Measurements from ENCODE around the gene VSTM1.
"Not testable (repeated sequence)": the region's sequence is repeated elsewhere in the genome, so short reads cannot be mapped to it uniquely, and the experiment has no call there.

Gene VSTM1

GRCh38 chr19:54069470-54069869 is 5.8 kb upstream of the VSTM1 start:
- no peak for DNase-seq

DNA sequence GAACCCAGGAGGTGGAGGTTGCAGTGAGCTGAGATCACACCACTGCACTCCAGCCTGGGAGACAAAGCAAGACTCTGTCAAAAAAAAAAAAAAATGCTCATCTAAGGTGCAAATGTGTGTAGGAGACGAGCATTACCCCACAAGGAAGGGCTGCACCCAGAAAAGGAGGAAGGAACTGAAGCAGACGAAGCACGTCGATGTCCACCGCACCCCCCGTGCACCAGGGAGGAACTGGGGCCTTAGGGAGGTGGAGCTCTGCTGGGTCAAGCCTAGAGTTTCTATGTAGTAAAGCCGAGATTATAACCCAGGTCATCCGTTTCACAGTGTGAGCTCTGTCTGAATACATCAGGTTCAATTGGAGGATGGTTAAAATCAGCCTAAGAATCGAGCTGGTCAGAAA is 1.1 kb downstream of the VSTM1 start:
- DNase-seq = no peak

DNA sequence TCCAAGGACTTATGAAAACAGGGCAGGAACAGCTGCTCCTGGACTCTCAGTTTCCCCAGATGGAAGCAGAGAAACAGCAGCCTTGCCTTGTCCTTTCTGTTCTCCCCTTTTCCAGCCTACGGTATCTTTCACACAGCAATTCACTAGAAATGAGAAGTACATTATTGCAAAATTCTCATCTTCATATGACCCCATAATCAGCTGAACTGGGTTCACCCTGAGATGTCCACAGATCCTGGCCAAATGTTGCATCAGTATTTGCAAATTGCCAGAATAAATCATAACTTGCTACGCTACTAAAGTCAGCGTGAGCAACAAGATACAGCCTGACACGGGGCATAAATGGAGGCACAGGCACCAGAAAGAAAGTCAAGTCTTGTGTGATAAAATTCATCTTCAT is 16.1 kb downstream of the VSTM1 start:
- DNase-seq = no peak

DNA sequence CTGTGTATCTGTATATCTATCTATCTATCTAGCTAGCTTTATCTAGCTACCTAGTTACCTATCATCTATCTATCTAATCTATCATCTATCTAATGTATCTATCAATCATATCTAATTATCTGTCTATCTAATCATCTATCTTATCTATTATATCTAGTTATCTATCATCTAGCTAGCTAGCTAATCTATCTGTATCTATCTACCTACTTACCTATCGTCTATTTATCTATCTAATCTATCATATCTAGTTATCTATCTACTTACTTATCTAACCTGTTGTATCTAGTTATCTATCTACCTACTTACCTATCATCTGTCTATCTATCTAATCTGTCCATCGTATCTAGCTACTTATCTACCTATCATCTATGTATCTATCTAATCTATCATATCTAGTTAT is 17.9 kb downstream of the VSTM1 start:
- no peak for DNase-seq

- no peak for DNase-seq
Measured at GRCh38 chr19:54042989-54043388, 20.7 kb downstream of the VSTM1 start.

DNA sequence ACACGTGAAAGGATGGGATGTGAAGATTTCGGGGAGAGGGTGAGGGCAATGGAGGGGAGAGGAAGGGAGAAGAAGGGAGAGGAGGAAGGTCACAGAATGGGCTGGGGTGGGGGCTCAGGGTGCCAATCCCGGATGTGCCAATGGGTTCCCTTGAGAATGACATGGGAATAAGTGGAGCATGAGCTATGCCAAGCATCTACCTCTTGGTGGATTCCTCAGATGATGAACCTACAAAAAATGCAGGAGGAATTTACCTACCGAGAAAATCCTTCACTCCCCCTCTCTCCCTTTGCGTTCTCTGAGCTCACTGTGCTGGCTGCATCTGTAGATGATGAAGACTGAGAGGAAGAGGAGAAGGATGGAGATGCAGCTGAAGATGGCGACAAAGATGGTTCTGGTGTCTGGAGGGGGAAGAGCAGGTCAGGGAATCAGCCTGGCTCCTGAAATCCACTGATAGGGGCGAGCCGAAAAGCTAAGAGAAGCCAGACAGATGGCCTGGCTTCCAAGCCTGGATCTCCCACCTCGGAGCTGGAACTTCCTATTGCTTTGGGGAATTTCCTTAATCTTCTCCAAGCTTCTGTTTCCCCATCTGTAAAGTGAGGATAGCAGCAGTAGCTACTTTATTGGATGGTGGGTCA is 21.6 kb downstream of the VSTM1 start:
- DNase-seq = no peak

GRCh38 chr19:54040003-54040402 is 23.7 kb downstream of the VSTM1 start:
- no peak for DNase-seq

- DNase-seq = not testable (repeated sequence)
Measured at GRCh38 chr19:54036542-54036941, 27.2 kb downstream of the VSTM1 start.

DNA sequence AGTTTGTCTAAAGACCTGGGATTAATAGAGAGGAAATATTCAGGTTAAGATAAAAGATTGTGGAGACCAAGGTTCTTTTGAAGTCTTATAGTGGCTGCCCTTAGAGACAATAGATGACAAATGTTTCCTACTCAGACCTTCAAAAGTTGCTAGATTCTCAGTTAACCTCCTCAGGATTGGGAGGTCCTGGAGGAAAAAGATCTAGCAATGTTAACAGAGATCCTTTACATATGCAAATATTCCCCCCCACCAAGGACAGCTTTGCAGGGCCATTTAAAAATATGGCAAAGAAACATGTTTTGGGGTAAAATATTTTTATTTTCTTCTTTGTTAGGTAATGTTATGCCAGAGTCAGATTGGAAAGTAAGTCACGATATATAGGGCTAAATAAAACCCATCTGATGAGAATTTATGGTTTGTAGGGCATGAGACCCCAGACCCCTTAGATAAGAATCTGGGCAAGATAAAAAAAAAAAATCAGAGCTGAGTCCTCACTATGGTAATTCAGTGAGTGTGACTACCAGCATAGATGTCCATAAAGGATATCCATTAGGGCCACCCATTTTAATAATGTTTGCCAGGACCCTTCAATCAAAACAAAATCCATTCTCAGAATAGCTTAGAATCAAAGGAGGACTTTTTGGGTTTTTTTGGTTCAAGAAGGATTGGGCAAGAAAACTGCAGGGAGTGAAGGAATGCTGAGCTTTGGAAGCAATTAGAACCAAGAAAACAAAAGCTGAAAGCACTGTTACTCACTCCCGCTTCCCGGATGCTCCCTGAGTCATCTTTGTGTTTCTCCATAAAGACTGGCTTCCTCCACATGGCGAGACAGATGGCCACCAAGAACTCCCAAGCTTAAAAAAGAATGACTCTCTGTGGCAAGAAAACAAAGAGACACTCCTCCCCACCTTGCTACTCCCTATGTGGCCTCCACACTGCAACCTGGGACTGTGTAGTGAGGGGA is 28.2 kb downstream of the VSTM1 start:
- no peak for DNase-seq

- no peak for DNase-seq
Measured at GRCh38 chr19:54030895-54031586, 32.7 kb downstream of the VSTM1 start.

GRCh38 chr19:54029930-54030490 is 33.7 kb downstream of the VSTM1 start:
- DNase-seq = peak; percentile 27 to 43

DNA sequence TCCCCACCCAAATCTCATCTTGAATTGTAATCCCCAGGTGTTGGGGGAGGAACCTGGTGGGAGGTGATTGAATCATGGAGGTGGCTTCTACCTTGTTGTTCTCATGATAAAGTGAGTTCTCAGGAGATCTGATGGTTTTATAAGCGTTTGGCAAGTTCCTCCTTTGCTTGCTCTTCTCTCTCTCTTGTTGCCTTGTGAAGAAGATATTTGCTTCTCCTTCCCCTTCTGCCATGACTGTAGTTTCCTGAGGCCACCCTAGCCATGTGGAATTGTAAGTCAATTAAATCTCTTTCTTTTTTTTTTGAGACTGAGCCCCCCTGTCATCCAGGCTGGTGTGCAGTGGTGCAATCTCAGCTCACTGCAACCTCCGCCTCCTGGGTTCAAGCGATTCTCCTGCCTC is 34.4 kb downstream of the VSTM1 start:
- DNase-seq = no peak

DNA sequence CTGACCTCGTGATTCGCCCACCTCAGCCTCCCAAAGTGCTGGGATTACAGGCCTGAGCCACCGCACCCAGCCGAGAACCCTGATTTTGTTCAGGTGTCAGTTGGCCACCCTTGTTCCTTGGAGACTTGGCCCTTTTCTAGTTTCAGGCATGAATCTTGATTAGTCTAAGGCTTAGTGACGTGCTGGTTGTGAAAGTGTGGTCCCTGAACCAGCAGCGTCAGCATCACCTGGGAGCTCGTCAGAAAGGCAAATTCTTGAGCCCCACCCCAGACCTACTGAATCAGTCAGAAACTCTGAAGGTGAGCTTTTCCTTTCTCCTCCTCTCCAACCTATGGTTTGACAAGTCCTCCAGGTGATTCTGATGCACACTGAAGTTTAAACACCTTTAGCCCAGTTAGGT is 37.0 kb downstream of the VSTM1 start:
- DNase-seq = no peak

- no peak for DNase-seq
Measured at GRCh38 chr19:54024660-54025059, 39.0 kb downstream of the VSTM1 start.

- DNase-seq = no peak
Measured at GRCh38 chr19:54023191-54023590, 40.5 kb downstream of the VSTM1 start.

GRCh38 chr19:54021932-54022331 is 41.8 kb downstream of the VSTM1 start:
- DNase-seq = no peak

DNA sequence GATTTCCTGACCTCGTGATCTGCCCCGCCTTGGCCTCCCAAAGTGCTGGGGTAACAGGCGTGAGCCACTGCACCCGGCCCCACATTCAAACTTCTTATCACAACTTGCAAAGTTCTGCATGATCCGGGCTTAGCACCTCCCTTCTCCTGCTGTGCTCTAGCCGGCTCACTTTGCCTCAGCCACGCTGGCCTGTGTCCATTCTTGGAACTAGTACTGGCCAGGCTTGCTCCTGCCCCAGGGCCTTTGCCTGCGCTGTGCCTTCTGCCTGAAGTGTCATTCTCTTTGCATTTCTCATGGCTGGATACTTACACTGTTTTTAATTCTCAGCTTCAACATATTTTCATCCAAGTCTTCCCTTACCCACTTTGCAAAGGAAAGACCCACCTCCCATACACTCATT is 42.3 kb downstream of the VSTM1 start:
- no peak for DNase-seq

- DNase-seq = no peak
Measured at GRCh38 chr19:54017261-54017660, 46.4 kb downstream of the VSTM1 start.

DNA sequence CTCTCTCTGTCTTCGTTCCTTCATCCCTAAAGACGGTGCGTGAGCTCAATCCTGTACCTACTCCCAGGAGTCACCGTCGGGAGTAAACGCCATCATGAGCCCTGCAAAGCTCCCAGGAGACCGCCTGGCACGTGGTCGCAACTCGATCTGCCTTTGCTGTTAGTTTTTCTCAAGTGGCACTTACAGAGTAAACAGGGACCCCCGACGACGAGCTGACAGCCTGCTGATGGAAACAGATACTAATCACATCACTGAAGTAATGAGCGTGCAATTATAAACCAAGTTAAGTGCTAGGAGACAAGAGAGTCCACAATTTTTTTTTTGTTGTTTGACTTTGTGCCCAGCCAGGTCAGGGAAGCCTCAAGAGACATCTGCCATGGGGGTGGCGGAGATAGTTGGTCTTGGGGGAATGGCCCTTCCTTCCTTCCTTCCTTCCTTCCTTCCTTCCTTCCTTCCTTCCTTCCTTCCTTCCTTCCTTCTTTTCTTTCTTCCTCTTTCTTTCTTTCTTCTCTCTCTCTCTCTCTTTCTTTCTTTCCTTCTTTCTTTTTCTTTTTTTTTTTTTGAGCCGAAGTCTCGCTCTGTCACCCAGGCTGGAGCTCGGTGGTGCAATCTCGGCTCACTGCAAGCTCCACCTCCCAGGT is 48.7 kb downstream of the VSTM1 start:
- no peak for DNase-seq

DNA sequence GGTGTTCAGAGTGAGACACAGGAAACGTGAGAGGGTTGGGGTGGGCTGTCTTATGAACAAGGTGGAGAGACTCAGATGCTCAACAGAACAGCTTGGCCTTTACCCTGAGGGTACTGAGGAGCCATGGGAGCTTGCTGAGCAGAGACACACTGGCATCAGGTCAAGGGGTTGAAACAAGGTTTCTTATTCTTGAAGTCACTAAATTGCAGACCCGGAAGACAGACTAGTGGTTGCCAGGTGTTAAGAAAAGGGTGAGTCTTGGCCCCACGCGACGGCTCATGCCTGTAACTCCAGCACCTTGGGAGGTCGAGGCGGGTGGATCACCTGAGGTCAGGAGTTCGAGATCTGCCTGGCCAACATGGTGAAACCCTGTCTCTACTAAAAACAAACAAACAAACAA is 49.8 kb downstream of the VSTM1 start:
- no peak for DNase-seq

- DNase-seq = no peak
Measured at GRCh38 chr19:54011507-54012211, 52.0 kb downstream of the VSTM1 start.

- DNase-seq = no peak
Measured at GRCh38 chr19:54010474-54010873, 53.2 kb downstream of the VSTM1 start.

All from stimulated activated CD4-positive, alpha-beta T cell treated with anti-CD3 and anti-CD28 coated beads, Interleukin-4, amount 100 ng/mL, for 4 hours (primary cell).